Measurements from ENCODE around the gene FADS2. TPM values are rescaled to one million over a fixed set of nuclear protein-coding genes. Genes with fewer than 3 reads are reported as not detected.

Gene FADS2
- total RNA-seq, 1 experiment from 2014 or later = 20.6 TPM

- no peak overlapping the region for H3K27ac Mint-ChIP-seq (ENCODE audit: low read depth, unreplicated experiment)
- H3K4me1 Mint-ChIP-seq (ENCODE audit: insufficient read depth, unreplicated experiment) = peaks cover 6% of the 10 kb centered on the region
- intact Hi-C loops (cut with micrococcal nuclease) = no loop called here
- BruUV-seq (replicated peaks) = no TSS peak
- no peaks in the 10 kb centered on the region for H3K9me3 Mint-ChIP-seq (ENCODE audit: unreplicated experiment)
- POLR2A ChIA-PET = no interaction called here
- CTCF ChIA-PET = interaction anchor here (0.6 kb wide), 1 partner anchor 1108 kb away, joined by 5 read pairs; no protein-coding TSS in a partner anchor
- no peak for TF ChIP-seq CTCF (IDR thresholded peaks at IDR 0.05; ENCODE audit: unreplicated experiment)
- H3K27me3 Mint-ChIP-seq (ENCODE audit: insufficient read depth, unreplicated experiment) = no peaks in the 10 kb centered on the region
- DNase-seq (ENCODE audit: unreplicated experiment) = no peak
- H3K36me3 Mint-ChIP-seq (ENCODE audit: insufficient read depth, unreplicated experiment) = peaks cover 12% of the 10 kb centered on the region
- no peak overlapping the region for H3K4me3 Mint-ChIP-seq (ENCODE audit: unreplicated experiment)
Observed at GRCh38 chr11:61855939-61856680, 28.0 kb downstream of the FADS2 start.

DNA sequence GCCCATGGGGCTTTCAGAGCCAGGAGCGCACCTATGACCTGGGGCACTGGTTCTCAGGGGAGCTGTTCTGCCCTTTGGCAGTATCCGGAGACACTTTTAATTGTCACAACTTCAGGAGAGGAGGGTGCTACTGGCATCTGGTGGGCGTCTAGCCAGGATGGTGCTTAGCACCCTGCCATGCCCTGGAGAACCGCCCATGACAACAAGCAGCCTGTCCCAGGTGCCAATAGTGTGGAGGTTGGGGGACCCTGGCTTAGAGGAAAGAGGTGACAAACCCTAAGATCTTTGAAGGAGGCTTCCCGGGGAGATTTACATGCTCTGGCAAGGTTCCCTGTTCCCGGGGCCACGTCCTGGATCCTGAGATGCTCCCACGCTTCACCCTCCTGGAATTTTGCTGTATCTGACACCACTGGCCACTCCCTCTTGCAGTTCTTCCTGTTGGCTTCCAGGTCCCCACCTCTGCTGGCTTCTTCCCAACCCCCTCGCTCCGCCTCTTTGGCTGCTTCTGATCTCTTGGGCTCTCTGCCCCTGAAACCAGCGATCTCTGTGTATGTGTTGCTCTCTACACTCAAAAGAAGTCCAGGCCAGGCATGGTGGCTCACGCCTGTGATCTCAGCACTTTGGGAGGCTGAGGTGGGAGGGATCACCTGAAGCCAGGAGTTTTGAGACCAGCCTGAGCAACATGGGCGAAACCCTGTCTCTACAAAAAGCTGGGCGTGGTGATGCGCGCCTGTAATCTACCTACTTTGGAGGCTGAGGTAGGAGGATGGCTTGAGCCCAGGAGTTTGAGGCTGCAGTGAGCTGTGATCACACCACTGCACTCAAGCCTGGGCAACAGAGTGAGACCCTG is 32.2 kb downstream of the FADS2 start:
- no TSS peak for BruUV-seq (replicated peaks)
- Mint-ChIP-seq H3K4me1 (ENCODE audit: insufficient read depth, unreplicated experiment) (peaks cover 6% of the 10 kb centered on the region), H3K27ac (ENCODE audit: low read depth, unreplicated experiment) (no peak overlapping the region), H3K9me3 (ENCODE audit: unreplicated experiment) (no peaks in the 10 kb centered on the region), H3K36me3 (ENCODE audit: insufficient read depth, unreplicated experiment) (peaks cover 21% of the 10 kb centered on the region), H3K27me3 (ENCODE audit: insufficient read depth, unreplicated experiment) (no peaks in the 10 kb centered on the region), H3K4me3 (ENCODE audit: unreplicated experiment) (no peak overlapping the region)
- CTCF ChIA-PET = interaction anchor here (0.6 to 1.3 kb wide), 2 partner anchors 9 to 222 kb away, joined by 3 to 4 read pairs; no protein-coding TSS in a partner anchor
- peak; percentile 77 for DNase-seq (ENCODE audit: unreplicated experiment)
- intact Hi-C loops (cut with micrococcal nuclease) = no loop called here
- POLR2A ChIA-PET = no interaction called here
- no peak for TF ChIP-seq CTCF (IDR thresholded peaks at IDR 0.05; ENCODE audit: unreplicated experiment)

GRCh38 chr11:61861634-61862033 is 33.5 kb downstream of the FADS2 start:
- H3K4me1 Mint-ChIP-seq (ENCODE audit: insufficient read depth, unreplicated experiment) = peaks cover 6% of the 10 kb centered on the region
- TF ChIP-seq CTCF (IDR thresholded peaks at IDR 0.05; ENCODE audit: unreplicated experiment) = no peak
- no peaks in the 10 kb centered on the region for H3K27me3 Mint-ChIP-seq (ENCODE audit: insufficient read depth, unreplicated experiment)
- H3K9me3 Mint-ChIP-seq (ENCODE audit: unreplicated experiment) = no peaks in the 10 kb centered on the region
- no TSS peak for BruUV-seq (replicated peaks)
- intact Hi-C loops (cut with micrococcal nuclease) = no loop called here
- CTCF ChIA-PET = interaction anchor here (0.6 kb wide), 1 partner anchor 52 kb away, joined by 4 read pairs; no protein-coding TSS in a partner anchor
- DNase-seq (ENCODE audit: unreplicated experiment) = no peak
- H3K4me3 Mint-ChIP-seq (ENCODE audit: unreplicated experiment) = no peak overlapping the region
- H3K36me3 Mint-ChIP-seq (ENCODE audit: insufficient read depth, unreplicated experiment) = peaks cover 21% of the 10 kb centered on the region
- POLR2A ChIA-PET = no interaction called here
- H3K27ac Mint-ChIP-seq (ENCODE audit: low read depth, unreplicated experiment) = peak overlapping the region; percentile 71
